Effector memory CD8-positive, alpha-beta T cell (primary cell): ENCODE data around the gene SPATA13.
A peak's percentile ranks its signal among the peaks of the same experiment; 100 is the strongest.

ENCODE experiments used
- ATAC-seq: fragments of 150-1000 bp; cut with Tn5 transposase; replicated peaks from 2 replicates; pipeline ENCODE4 v1.10.0; 2021; ENCODE audit warnings: mild to moderate bottlenecking, moderate library complexity
- DNase-seq, 3 experiments: peaks; one replicate each; pipeline ENCODE4 v3.0.0; 2021
- H3K27ac Mint-ChIP-seq, 2 donors: one replicate each; pipeline ENCODE4 v1.8.0; 2022; ENCODE audit warnings: mild to moderate bottlenecking in 2 of 2, mixed read lengths in 2 of 2, moderate library complexity in 2 of 2
- H3K27me3 Mint-ChIP-seq, 2 donors: one replicate each; pipeline ENCODE4 v1.8.0; 2022; ENCODE audit warnings: mixed read lengths in 2 of 2
- H3K36me3 Mint-ChIP-seq: one replicate; pipeline ENCODE4 v1.8.0; 2022; ENCODE audit warnings: mild to moderate bottlenecking, moderate library complexity, mixed read lengths; ENCODE audit not compliant: insufficient read depth
- H3K4me1 Mint-ChIP-seq, 2 donors: one replicate each; pipeline ENCODE4 v1.8.0; 2022; ENCODE audit warnings: low read depth in 2 of 2, mixed read lengths in 2 of 2
- H3K4me3 Mint-ChIP-seq, 2 donors: one replicate each; pipeline ENCODE4 v1.8.0; 2022; ENCODE audit warnings: mild to moderate bottlenecking in 2 of 2, mixed read lengths in 2 of 2, moderate library complexity in 2 of 2
- H3K9me3 Mint-ChIP-seq, 2 donors: one replicate each; pipeline ENCODE4 v1.8.0; 2022; ENCODE audit warnings: mixed read lengths in 2 of 2

Gene SPATA13

DNA sequence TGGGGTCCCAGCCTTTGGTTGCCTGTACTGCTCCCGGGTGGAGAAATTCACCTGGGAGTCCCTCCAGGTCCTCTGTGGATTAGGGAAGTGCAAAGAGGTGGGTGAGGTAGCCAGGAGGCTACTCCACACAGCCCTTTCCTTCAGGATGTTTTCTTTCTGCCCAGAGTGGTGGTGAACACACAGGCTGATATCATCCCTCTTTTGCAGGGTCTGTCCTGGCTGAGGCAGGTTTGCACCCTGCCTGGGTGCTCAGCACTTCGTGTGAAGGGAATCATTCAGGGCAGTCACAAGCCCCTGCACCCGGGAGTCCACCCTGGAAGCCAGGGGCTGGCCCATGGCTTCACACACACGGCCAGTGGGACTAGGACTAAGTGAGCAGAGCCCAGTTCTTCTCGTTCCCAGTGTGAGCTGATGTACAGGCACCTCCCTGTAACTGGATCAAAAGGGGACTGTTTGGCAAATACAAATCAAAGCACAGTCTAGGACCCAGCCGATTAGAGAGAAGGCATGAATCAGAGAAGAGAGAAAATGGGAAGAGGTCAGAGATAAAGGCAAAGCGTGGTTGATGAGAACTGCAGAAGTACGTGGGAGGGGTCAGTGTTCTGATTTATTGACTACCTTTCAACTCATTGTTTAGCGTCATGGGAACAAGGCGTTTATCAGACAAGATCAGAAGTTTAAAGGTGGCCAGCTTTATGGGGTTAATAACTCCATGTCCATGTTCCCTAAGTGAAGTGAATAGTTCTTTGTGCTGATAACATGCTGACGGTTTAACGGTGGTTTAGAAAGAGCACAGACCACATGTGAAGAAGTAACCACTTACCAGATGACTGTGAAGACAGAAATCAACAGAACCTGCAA lies 30.4 kb upstream of the SPATA13 start:
- H3K27me3 Mint-ChIP-seq = peaks cover 6 to 24% of the 10 kb centered on the region in 2 donors
- peak; percentile 62 for ATAC-seq
- peaks cover 2 to 12% of the 10 kb centered on the region in 2 donors for H3K4me1 Mint-ChIP-seq
- H3K36me3 Mint-ChIP-seq = no peaks in the 10 kb centered on the region
- no peak overlapping the region for H3K27ac Mint-ChIP-seq
- peak overlapping the region in 1 of 2 donors; percentile 1 for H3K4me3 Mint-ChIP-seq
- DNase-seq = no peak
- peaks cover 3 to 7% of the 10 kb centered on the region in 2 donors for H3K9me3 Mint-ChIP-seq

GRCh38 chr13:24131749-24132148 lies 28.8 kb upstream of the SPATA13 start:
- Mint-ChIP-seq H3K4me3 (no peak overlapping the region), H3K4me1 (peaks cover 2 to 12% of the 10 kb centered on the region in 2 donors), H3K27me3 (peaks cover 0 to 13% of the 10 kb centered on the region in 2 donors), H3K9me3 (peaks cover 3 to 7% of the 10 kb centered on the region in 2 donors), H3K27ac (no peak overlapping the region), H3K36me3 (no peaks in the 10 kb centered on the region)
- no peak for ATAC-seq
- DNase-seq = no peak

GRCh38 chr13:24133021-24133795 lies 27.3 kb upstream of the SPATA13 start:
- no peak for ATAC-seq
- H3K4me3 Mint-ChIP-seq = no peak overlapping the region
- peaks cover 0 to 9% of the 10 kb centered on the region in 2 donors for H3K4me1 Mint-ChIP-seq
- peaks cover 3 to 7% of the 10 kb centered on the region in 2 donors for H3K9me3 Mint-ChIP-seq
- peaks cover 0 to 13% of the 10 kb centered on the region in 2 donors for H3K27me3 Mint-ChIP-seq
- no peaks in the 10 kb centered on the region for H3K36me3 Mint-ChIP-seq
- H3K27ac Mint-ChIP-seq = no peak overlapping the region
- DNase-seq = no peak

DNA sequence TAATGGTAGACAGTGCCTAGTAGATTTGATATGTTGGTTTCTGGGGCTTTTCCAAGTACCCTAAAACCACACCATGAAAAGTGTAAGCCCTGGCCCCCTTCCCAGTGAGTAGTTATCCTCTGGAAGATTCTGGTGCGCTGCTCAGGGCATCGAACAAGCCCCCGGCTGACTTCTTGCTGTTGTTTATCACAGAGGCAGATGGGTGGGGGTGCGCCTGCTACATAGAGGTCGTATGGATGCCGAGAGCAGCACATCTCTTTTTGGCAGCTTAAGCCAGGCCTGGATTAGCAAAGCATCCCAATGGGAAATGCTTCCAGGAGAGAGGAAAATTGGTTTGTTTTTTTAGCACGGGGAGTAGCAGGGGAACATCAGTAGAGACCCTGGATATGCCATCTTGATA lies 26.3 kb upstream of the SPATA13 start:
- Mint-ChIP-seq H3K36me3 (no peaks in the 10 kb centered on the region), H3K9me3 (peaks cover 3 to 7% of the 10 kb centered on the region in 2 donors), H3K27ac (no peak overlapping the region), H3K27me3 (peaks cover 0 to 13% of the 10 kb centered on the region in 2 donors), H3K4me3 (no peak overlapping the region), H3K4me1 (peaks cover 0 to 9% of the 10 kb centered on the region in 2 donors)
- ATAC-seq (no peak), DNase-seq (no peak)

- Mint-ChIP-seq H3K4me1 (peaks cover 0 to 9% of the 10 kb centered on the region in 2 donors), H3K4me3 (no peak overlapping the region), H3K27me3 (peaks cover 0 to 13% of the 10 kb centered on the region in 2 donors), H3K36me3 (no peaks in the 10 kb centered on the region), H3K9me3 (peaks cover 3 to 7% of the 10 kb centered on the region in 2 donors), H3K27ac (no peak overlapping the region)
- ATAC-seq = no peak
- no peak for DNase-seq
These were observed 25.8 kb upstream of the SPATA13 start for GRCh38 chr13:24134757-24135156.

DNA sequence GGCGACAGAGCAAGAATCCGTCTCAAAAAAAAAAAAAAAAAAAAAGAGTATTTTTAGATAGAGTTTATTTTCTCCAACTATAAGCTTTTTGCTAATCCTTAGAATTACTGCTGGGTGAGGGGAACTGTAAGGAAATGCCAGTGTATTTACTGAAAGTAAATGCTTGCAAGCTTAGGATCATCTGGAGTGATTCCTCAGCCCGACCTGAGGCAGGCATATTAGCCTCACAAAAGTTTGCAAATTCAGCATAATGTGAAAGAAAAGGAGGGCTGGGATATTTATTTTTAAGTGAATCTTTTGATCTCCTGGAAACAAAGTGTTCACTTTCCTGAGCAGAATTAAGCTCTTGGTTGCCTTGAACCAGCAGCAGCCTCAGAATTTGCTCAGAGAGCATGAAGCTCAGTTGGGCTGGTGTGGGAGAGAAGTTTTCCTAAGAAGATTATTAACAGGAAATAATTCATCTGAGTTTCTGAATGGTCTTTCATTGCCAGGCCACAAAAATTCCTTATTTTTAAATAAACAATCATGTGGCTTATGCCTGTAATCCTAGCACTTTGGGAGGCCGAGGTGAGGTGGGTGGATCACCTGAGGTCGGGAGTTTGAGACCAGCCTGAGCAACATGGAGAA lies 24.7 kb upstream of the SPATA13 start:
- no peaks in the 10 kb centered on the region for H3K36me3 Mint-ChIP-seq
- DNase-seq (no peak), ATAC-seq (no peak)
- no peak overlapping the region for H3K27ac Mint-ChIP-seq
- H3K4me1 Mint-ChIP-seq = peaks cover 0 to 1% of the 10 kb centered on the region in 2 donors
- H3K9me3 Mint-ChIP-seq = peaks cover 3 to 7% of the 10 kb centered on the region in 2 donors
- H3K27me3 Mint-ChIP-seq = peaks cover 0 to 13% of the 10 kb centered on the region in 2 donors
- H3K4me3 Mint-ChIP-seq = no peak overlapping the region

DNA sequence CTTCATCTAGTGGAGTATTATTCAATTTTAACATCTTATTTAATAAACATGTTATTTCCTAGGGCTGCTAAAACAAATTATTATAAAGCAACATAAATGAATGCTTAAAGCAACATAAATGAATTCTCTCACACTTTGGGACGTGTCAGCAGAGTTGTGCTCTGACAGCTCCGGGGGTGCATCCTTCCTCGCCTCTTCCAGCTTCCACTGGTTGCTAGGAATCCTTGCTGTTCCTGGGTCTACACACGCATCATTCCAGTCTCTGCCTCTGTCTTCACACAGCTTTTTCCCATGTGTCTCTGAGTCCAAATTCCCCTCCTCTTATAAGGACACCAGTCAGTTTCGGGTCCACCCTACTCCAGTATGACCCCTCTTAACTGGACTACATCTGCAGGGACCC lies 21.6 kb upstream of the SPATA13 start:
- Mint-ChIP-seq H3K27me3 (peaks cover 0 to 3% of the 10 kb centered on the region in 2 donors), H3K27ac (no peak overlapping the region), H3K36me3 (no peaks in the 10 kb centered on the region), H3K4me3 (no peak overlapping the region), H3K4me1 (no peaks in the 10 kb centered on the region), H3K9me3 (no peaks in the 10 kb centered on the region)
- DNase-seq (no peak), ATAC-seq (no peak)

- no peak for DNase-seq
- Mint-ChIP-seq H3K27ac (no peak overlapping the region), H3K36me3 (no peaks in the 10 kb centered on the region), H3K27me3 (peaks cover 0 to 11% of the 10 kb centered on the region in 2 donors), H3K4me1 (no peaks in the 10 kb centered on the region), H3K9me3 (no peaks in the 10 kb centered on the region), H3K4me3 (no peak overlapping the region)
- ATAC-seq = no peak
These were observed 19.1 kb upstream of the SPATA13 start for GRCh38 chr13:24141333-24141910.

GRCh38 chr13:24142453-24142852 lies 18.1 kb upstream of the SPATA13 start:
- ATAC-seq = no peak
- Mint-ChIP-seq H3K27me3 (peaks cover 0 to 12% of the 10 kb centered on the region in 2 donors), H3K4me1 (no peaks in the 10 kb centered on the region), H3K4me3 (no peak overlapping the region), H3K9me3 (no peaks in the 10 kb centered on the region), H3K27ac (no peak overlapping the region), H3K36me3 (no peaks in the 10 kb centered on the region)
- no peak for DNase-seq

- Mint-ChIP-seq H3K36me3 (no peaks in the 10 kb centered on the region), H3K4me3 (no peak overlapping the region), H3K4me1 (no peaks in the 10 kb centered on the region), H3K27ac (no peak overlapping the region), H3K27me3 (peaks cover 0 to 17% of the 10 kb centered on the region in 2 donors), H3K9me3 (no peaks in the 10 kb centered on the region)
- DNase-seq (no peak), ATAC-seq (no peak)
These were observed 17.6 kb upstream of the SPATA13 start for GRCh38 chr13:24142886-24143285.

GRCh38 chr13:24145240-24145639 lies 15.3 kb upstream of the SPATA13 start:
- DNase-seq (no peak), ATAC-seq (no peak)
- H3K4me3 Mint-ChIP-seq = no peak overlapping the region
- H3K27ac Mint-ChIP-seq = no peak overlapping the region
- H3K9me3 Mint-ChIP-seq = no peaks in the 10 kb centered on the region
- no peaks in the 10 kb centered on the region for H3K4me1 Mint-ChIP-seq
- H3K36me3 Mint-ChIP-seq = no peaks in the 10 kb centered on the region
- peaks cover 10 to 39% of the 10 kb centered on the region in 2 donors for H3K27me3 Mint-ChIP-seq

GRCh38 chr13:24145674-24146073 lies 14.8 kb upstream of the SPATA13 start:
- no peaks in the 10 kb centered on the region for H3K4me1 Mint-ChIP-seq
- H3K27ac Mint-ChIP-seq = no peak overlapping the region
- peaks cover 10 to 39% of the 10 kb centered on the region in 2 donors for H3K27me3 Mint-ChIP-seq
- ATAC-seq = no peak
- H3K9me3 Mint-ChIP-seq = no peaks in the 10 kb centered on the region
- no peak for DNase-seq
- H3K36me3 Mint-ChIP-seq = no peaks in the 10 kb centered on the region
- no peak overlapping the region for H3K4me3 Mint-ChIP-seq

DNA sequence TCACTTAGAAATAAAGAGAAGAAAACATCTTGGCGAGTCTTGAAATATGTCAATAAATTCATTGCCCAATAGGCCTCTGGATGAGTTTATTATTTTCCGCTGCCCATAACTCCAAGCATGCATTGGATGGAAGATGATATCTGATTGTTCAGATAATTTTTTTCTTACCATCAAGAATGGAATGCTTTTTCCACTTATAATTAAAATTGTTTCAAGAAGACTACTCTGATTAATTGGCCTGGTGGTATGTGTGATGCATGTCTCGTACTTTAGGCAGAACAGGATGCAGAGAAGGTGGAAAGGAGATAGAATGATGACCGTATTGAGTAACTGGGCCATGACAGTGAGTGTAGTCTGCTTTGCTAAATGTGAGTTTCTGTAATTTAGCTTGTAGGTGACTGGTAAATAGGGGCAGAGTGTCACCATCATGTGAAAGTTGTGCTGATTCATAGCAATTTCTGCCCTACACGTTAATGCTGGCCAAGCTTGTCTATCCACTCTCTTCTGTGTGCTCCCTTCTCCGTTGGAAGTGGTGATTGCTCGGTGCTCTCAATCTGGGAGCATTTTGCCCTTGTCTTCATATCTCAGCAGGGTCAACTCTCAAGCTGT lies 13.5 kb upstream of the SPATA13 start:
- DNase-seq (no peak), ATAC-seq (no peak)
- Mint-ChIP-seq H3K27ac (no peak overlapping the region), H3K36me3 (no peaks in the 10 kb centered on the region), H3K9me3 (no peaks in the 10 kb centered on the region), H3K4me1 (no peaks in the 10 kb centered on the region), H3K4me3 (no peak overlapping the region), H3K27me3 (peaks cover 10 to 39% of the 10 kb centered on the region in 2 donors)
